Measurements from ENCODE around the gene APOL4.
"Not testable (repeated sequence)": the region's sequence is repeated elsewhere in the genome, so short reads cannot be mapped to it uniquely, and the experiment has no call there.

The APOL4 gene

DNA sequence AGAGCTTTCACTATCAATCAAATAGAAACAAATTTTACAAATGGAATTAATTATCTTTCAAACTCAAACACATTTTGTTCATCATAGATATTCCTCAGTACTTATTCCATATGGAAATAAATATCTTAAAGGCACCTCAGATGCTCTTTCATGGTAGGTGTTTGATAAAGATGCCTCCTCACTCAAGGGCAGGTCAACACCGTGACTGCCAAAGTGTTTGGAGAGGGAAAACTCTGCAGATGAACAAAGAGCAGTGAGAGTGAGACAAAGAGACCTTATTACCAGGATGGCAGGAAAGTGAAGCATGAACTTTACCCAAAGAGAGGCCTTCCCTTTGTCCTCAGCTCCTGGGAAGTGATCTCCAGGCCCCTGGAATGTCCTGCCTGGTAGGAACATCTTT, 26.8 kb upstream of the APOL4 start:
- H3K36me3 ChIP-seq (ENCODE audit: control insufficient read depth, insufficient read depth, low read length); H3K4me1 ChIP-seq (ENCODE audit: control insufficient read depth, low read depth, low read length); H2BK120ac ChIP-seq (ENCODE audit: low read depth, low read length); H2BK5ac ChIP-seq (ENCODE audit: low read length); H3K27me3 ChIP-seq (ENCODE audit: insufficient read depth, low read length, poor library complexity); DNase-seq; H3K23ac ChIP-seq (ENCODE audit: low read length); H2BK15ac ChIP-seq (replicated peaks; ENCODE audit: low read depth); H4K5ac ChIP-seq (ENCODE audit: low read length); H3K4ac ChIP-seq (ENCODE audit: low read depth, low read length); H3K4me2 ChIP-seq (ENCODE audit: low read length); H3K9ac ChIP-seq (ENCODE audit: low read length); H2AK5ac ChIP-seq (ENCODE audit: low read length); H3K56ac ChIP-seq (ENCODE audit: low read length); H3K4me3 ChIP-seq (ENCODE audit: low read length); H3K79me2 ChIP-seq (ENCODE audit: control insufficient read depth, insufficient read depth, low read length); H3K79me1 ChIP-seq (ENCODE audit: low read length); H4K8ac ChIP-seq (ENCODE audit: low read depth, low read length); H3K18ac ChIP-seq (ENCODE audit: low read length); H3K27ac ChIP-seq (ENCODE audit: low read depth, low read length): not testable (repeated sequence)
- WGBS (ENCODE audit: extremely low coverage, insufficient coverage, low lambda C conversion rate): no CpG with 5 or more reads among the region's 1 CpG

DNA sequence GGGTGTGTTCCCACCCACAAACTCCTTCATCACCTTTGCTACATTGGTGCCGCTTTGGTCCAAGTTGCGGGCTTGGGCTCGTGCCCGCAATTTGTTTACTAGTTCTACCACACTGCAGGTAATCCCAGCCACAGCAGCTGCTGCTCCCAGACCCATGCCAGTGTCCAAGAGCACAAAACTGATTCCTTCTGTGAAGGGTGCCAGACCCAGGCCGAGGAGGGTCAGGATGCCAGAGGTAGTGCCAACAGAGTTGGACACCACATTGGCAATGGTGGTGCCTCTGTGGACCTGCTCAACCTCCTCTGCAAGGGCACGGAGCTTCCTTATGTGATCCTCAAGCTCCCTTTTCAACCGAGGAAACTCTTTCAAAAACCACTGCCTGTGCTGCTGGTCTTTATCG, 26.2 kb upstream of the APOL4 start:
- no peak overlapping the region for H2BK120ac ChIP-seq (ENCODE audit: low read depth, low read length)
- H3K18ac ChIP-seq (ENCODE audit: low read length): no peak overlapping the region
- no peak overlapping the region for H2AK5ac ChIP-seq (ENCODE audit: low read length)
- no CpG with 5 or more reads among the region's 8 CpGs for WGBS (ENCODE audit: extremely low coverage, insufficient coverage, low lambda C conversion rate)
- H4K8ac ChIP-seq (ENCODE audit: low read depth, low read length): no peak overlapping the region
- H2BK5ac ChIP-seq (ENCODE audit: low read length): no peak overlapping the region
- no peaks in the 10 kb centered on the region for H3K27me3 ChIP-seq (ENCODE audit: insufficient read depth, low read length, poor library complexity)
- no peak overlapping the region for H2BK15ac ChIP-seq (replicated peaks; ENCODE audit: low read depth)
- no peak overlapping the region for H3K56ac ChIP-seq (ENCODE audit: low read length)
- no peak overlapping the region for H3K4me3 ChIP-seq (ENCODE audit: low read length)
- DNase-seq: no peak
- no peak overlapping the region for H3K9ac ChIP-seq (ENCODE audit: low read length)
- no peak overlapping the region for H3K4ac ChIP-seq (ENCODE audit: low read depth, low read length)
- H3K36me3 ChIP-seq (ENCODE audit: control insufficient read depth, insufficient read depth, low read length): no peaks in the 10 kb centered on the region
- H3K79me2 ChIP-seq (ENCODE audit: control insufficient read depth, insufficient read depth, low read length): no peaks in the 10 kb centered on the region
- H3K79me1 ChIP-seq (ENCODE audit: low read length): no peaks in the 10 kb centered on the region
- no peak overlapping the region for H3K27ac ChIP-seq (ENCODE audit: low read depth, low read length)
- no peak overlapping the region for H3K4me2 ChIP-seq (ENCODE audit: low read length)
- H3K23ac ChIP-seq (ENCODE audit: low read length): no peak overlapping the region
- H3K4me1 ChIP-seq (ENCODE audit: control insufficient read depth, low read depth, low read length): peaks cover 4% of the 10 kb centered on the region
- no peak overlapping the region for H4K5ac ChIP-seq (ENCODE audit: low read length)

DNA sequence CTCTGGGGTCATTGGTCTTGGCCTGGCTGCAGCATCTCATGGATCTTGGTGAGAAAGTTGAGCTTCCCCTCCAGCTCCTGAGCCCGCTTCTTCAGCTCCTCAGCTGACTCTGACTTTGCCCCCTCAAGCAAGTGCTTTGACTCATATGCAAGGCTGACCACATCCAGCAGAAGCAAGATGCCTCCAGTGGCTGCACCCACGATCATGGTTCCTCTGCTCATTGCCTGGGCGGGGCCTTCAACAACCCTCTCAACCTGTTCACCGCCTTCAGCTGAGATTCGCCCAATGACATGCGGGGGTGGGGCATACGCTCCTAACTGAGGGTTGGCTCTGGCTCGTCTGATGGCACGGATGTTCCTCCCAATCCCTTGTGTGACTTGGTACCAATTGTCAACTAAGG, 25.8 kb upstream of the APOL4 start:
- no peak overlapping the region for H4K8ac ChIP-seq (ENCODE audit: low read depth, low read length)
- H3K23ac ChIP-seq (ENCODE audit: low read length): no peak overlapping the region
- peaks cover 4% of the 10 kb centered on the region for H3K4me1 ChIP-seq (ENCODE audit: control insufficient read depth, low read depth, low read length)
- no peak overlapping the region for H2BK120ac ChIP-seq (ENCODE audit: low read depth, low read length)
- no peak overlapping the region for H2BK15ac ChIP-seq (replicated peaks; ENCODE audit: low read depth)
- H3K36me3 ChIP-seq (ENCODE audit: control insufficient read depth, insufficient read depth, low read length): no peaks in the 10 kb centered on the region
- H3K79me2 ChIP-seq (ENCODE audit: control insufficient read depth, insufficient read depth, low read length): no peaks in the 10 kb centered on the region
- no peak overlapping the region for H4K5ac ChIP-seq (ENCODE audit: low read length)
- H3K79me1 ChIP-seq (ENCODE audit: low read length): no peaks in the 10 kb centered on the region
- H3K4me3 ChIP-seq (ENCODE audit: low read length): no peak overlapping the region
- H3K27ac ChIP-seq (ENCODE audit: low read depth, low read length): no peak overlapping the region
- no peak overlapping the region for H2AK5ac ChIP-seq (ENCODE audit: low read length)
- H3K27me3 ChIP-seq (ENCODE audit: insufficient read depth, low read length, poor library complexity): no peaks in the 10 kb centered on the region
- WGBS (ENCODE audit: extremely low coverage, insufficient coverage, low lambda C conversion rate): no CpG with 5 or more reads among the region's 9 CpGs
- H3K18ac ChIP-seq (ENCODE audit: low read length): no peak overlapping the region
- no peak overlapping the region for H2BK5ac ChIP-seq (ENCODE audit: low read length)
- no peak overlapping the region for H3K9ac ChIP-seq (ENCODE audit: low read length)
- DNase-seq: no peak
- H3K4me2 ChIP-seq (ENCODE audit: low read length): no peak overlapping the region
- H3K4ac ChIP-seq (ENCODE audit: low read depth, low read length): no peak overlapping the region
- H3K56ac ChIP-seq (ENCODE audit: low read length): no peak overlapping the region

DNA sequence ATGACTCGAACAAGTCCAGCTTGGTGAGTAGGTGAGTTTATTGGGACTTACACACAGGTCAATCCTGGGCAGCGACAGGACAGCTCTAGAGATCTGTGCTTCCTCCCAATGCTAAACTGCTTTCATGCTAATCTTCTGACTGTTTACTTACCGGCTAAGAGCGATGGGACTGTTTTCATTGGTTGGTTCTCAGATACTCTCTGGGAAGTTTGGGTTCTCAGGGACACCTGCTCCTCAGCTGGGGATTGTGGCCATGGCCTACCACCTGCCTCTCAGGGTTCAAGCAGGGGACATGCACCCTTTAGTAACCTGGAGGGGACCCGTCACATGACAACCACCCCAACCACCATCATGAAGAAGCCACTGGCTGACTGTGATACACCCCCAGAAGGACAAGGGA, 24.6 kb upstream of the APOL4 start:
- H3K56ac ChIP-seq (ENCODE audit: low read length): no peak overlapping the region

DNA sequence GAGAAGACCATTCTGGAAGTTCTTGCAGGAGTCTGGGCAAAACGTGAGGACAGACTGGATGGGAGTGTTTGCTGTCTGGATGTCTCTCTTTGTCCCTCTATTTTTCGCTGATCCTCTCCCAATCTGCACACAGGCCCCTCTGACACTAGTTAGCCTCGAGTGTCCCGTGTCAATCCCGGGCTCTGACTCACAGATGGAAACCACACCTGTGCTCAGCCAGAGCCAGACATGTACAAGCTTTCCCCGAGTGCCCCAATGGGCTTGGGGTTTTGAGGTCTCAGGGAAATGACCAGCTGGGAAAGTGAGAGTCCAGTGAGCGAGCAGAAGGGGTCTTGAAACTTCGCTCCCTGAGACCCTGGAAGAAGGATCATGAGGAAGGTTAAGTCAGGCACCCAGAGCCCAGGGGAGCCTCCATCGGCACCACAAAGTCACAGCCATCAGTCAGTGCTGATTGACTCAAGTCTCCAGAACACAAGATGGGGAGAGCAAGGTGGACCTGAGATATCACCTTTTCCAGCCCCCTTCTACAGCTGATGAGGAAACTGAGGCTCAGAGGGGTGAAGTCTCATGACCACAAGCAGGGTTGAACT, 23.8 kb upstream of the APOL4 start:
- Histone ChIP-seq H3K4me3 (ENCODE audit: low read length) (no peak overlapping the region), H3K4ac (ENCODE audit: low read depth, low read length) (no peak overlapping the region), H3K27ac (ENCODE audit: low read depth, low read length) (no peak overlapping the region), H3K4me2 (ENCODE audit: low read length) (no peak overlapping the region), H3K4me1 (ENCODE audit: control insufficient read depth, low read depth, low read length) (peaks cover 4% of the 10 kb centered on the region), H3K18ac (ENCODE audit: low read length) (no peak overlapping the region), H3K36me3 (ENCODE audit: control insufficient read depth, insufficient read depth, low read length) (no peaks in the 10 kb centered on the region), H4K8ac (ENCODE audit: low read depth, low read length) (no peak overlapping the region), H3K56ac (ENCODE audit: low read length) (no peak overlapping the region), H3K9ac (ENCODE audit: low read length) (no peak overlapping the region), H3K79me2 (ENCODE audit: control insufficient read depth, insufficient read depth, low read length) (no peaks in the 10 kb centered on the region), H3K23ac (ENCODE audit: low read length) (no peak overlapping the region), H2BK15ac (replicated peaks; ENCODE audit: low read depth) (no peak overlapping the region), H2BK5ac (ENCODE audit: low read length) (no peak overlapping the region), H3K79me1 (ENCODE audit: low read length) (no peaks in the 10 kb centered on the region), H3K27me3 (ENCODE audit: insufficient read depth, low read length, poor library complexity) (no peaks in the 10 kb centered on the region), H2AK5ac (ENCODE audit: low read length) (no peak overlapping the region), H4K5ac (ENCODE audit: low read length) (no peak overlapping the region), H2BK120ac (ENCODE audit: low read depth, low read length) (no peak overlapping the region)
- no CpG with 5 or more reads among the region's 9 CpGs for WGBS (ENCODE audit: extremely low coverage, insufficient coverage, low lambda C conversion rate)
- no peak for DNase-seq

More for the DNA sequence above, 24.6 kb upstream of the APOL4 start:
- Histone ChIP-seq H2BK5ac (ENCODE audit: low read length) (no peak overlapping the region), H3K79me1 (ENCODE audit: low read length) (no peaks in the 10 kb centered on the region), H4K5ac (ENCODE audit: low read length) (no peak overlapping the region), H3K36me3 (ENCODE audit: control insufficient read depth, insufficient read depth, low read length) (no peaks in the 10 kb centered on the region), H3K27me3 (ENCODE audit: insufficient read depth, low read length, poor library complexity) (no peaks in the 10 kb centered on the region), H3K4me1 (ENCODE audit: control insufficient read depth, low read depth, low read length) (peaks cover 4% of the 10 kb centered on the region), H4K8ac (ENCODE audit: low read depth, low read length) (no peak overlapping the region), H2BK15ac (replicated peaks; ENCODE audit: low read depth) (no peak overlapping the region), H3K27ac (ENCODE audit: low read depth, low read length) (no peak overlapping the region), H3K4me2 (ENCODE audit: low read length) (no peak overlapping the region), H3K4me3 (ENCODE audit: low read length) (no peak overlapping the region), H3K4ac (ENCODE audit: low read depth, low read length) (no peak overlapping the region), H2BK120ac (ENCODE audit: low read depth, low read length) (no peak overlapping the region), H3K18ac (ENCODE audit: low read length) (no peak overlapping the region), H3K23ac (ENCODE audit: low read length) (no peak overlapping the region), H2AK5ac (ENCODE audit: low read length) (no peak overlapping the region), H3K9ac (ENCODE audit: low read length) (no peak overlapping the region), H3K79me2 (ENCODE audit: control insufficient read depth, insufficient read depth, low read length) (no peaks in the 10 kb centered on the region)
- WGBS (ENCODE audit: extremely low coverage, insufficient coverage, low lambda C conversion rate): no CpG with 5 or more reads among the region's 5 CpGs
- DNase-seq: no peak

DNA sequence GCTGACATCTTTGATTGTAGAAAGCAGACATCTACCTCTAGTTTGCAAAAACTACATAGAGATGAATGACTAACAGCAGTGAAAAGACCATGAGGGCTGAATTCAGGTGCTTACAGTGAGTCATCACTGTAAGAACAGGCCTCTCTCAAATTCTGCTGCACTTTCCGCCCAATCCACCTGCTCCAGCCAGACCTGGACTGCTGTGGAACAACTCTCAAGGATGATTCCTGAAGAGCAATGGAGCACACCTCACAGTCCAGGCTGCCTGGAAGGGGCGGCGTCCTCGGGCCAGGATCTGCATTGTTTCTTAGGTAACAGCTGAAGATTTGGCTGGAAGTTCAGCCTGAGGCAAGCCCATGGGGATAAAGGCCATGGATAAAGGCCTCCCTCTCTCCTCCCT, 22.6 kb upstream of the APOL4 start:
- WGBS (ENCODE audit: extremely low coverage, insufficient coverage, low lambda C conversion rate): no CpG with 5 or more reads among the region's 4 CpGs
- Histone ChIP-seq H3K4ac (ENCODE audit: low read depth, low read length) (no peak overlapping the region), H3K27ac (ENCODE audit: low read depth, low read length) (no peak overlapping the region)

More for the DNA sequence above, 22.6 kb upstream of the APOL4 start:
- H3K4me1 ChIP-seq (ENCODE audit: control insufficient read depth, low read depth, low read length): peaks cover 4% of the 10 kb centered on the region
- no peak overlapping the region for H2BK5ac ChIP-seq (ENCODE audit: low read length)
- H3K23ac ChIP-seq (ENCODE audit: low read length): no peak overlapping the region
- no peak overlapping the region for H4K5ac ChIP-seq (ENCODE audit: low read length)
- H3K56ac ChIP-seq (ENCODE audit: low read length): no peak overlapping the region
- H2AK5ac ChIP-seq (ENCODE audit: low read length): no peak overlapping the region
- H2BK120ac ChIP-seq (ENCODE audit: low read depth, low read length): no peak overlapping the region
- no peak overlapping the region for H3K4me3 ChIP-seq (ENCODE audit: low read length)
- no peak for DNase-seq
- no peak overlapping the region for H3K4me2 ChIP-seq (ENCODE audit: low read length)
- H4K8ac ChIP-seq (ENCODE audit: low read depth, low read length): no peak overlapping the region
- H3K27me3 ChIP-seq (ENCODE audit: insufficient read depth, low read length, poor library complexity): no peaks in the 10 kb centered on the region
- no peaks in the 10 kb centered on the region for H3K79me2 ChIP-seq (ENCODE audit: control insufficient read depth, insufficient read depth, low read length)
- H3K79me1 ChIP-seq (ENCODE audit: low read length): no peaks in the 10 kb centered on the region
- H3K18ac ChIP-seq (ENCODE audit: low read length): no peak overlapping the region
- H3K36me3 ChIP-seq (ENCODE audit: control insufficient read depth, insufficient read depth, low read length): no peaks in the 10 kb centered on the region
- H3K9ac ChIP-seq (ENCODE audit: low read length): no peak overlapping the region
- H2BK15ac ChIP-seq (replicated peaks; ENCODE audit: low read depth): no peak overlapping the region

All from mesendoderm (in vitro differentiated cells).